Choroid plexus epithelial cell (primary cell): ENCODE measurements around the gene KBTBD4.
"Not testable (repeated sequence)": the region's sequence is repeated elsewhere in the genome, so short reads cannot be mapped to it uniquely, and the experiment has no call there.

Experiments
- DNase-seq: peaks from one replicate; pipeline ENCODE4 v3.0.0-alpha.2; 2010; ENCODE audit warnings: low read depth
- H3K4me3 ChIP-seq: 2 replicates; pipeline ENCODE4 v1.5.1; 2011; ENCODE audit warnings: low read depth, mild to moderate bottlenecking, control low read depth, low read length, moderate library complexity
- CTCF ChIP-seq: conservative IDR thresholded peaks from 2 replicates; pipeline ENCODE4 v1.5.1; 2011; ENCODE audit warnings: low read depth, mild to moderate bottlenecking, control low read depth, inconsistent platforms, low read length, moderate library complexity

Gene KBTBD4

GRCh38 chr11:47571357-47571729, 7.4 kb downstream of the KBTBD4 start:
- no peak for TF ChIP-seq CTCF
- H3K4me3 ChIP-seq, result no peak overlapping the region
- DNase-seq, result no peak

GRCh38 chr11:47570651-47571356, 8.0 kb downstream of the KBTBD4 start:
- TF ChIP-seq CTCF, result no peak
- no peak for DNase-seq
- no peak overlapping the region for H3K4me3 ChIP-seq

GRCh38 chr11:47569646-47570045, 9.1 kb downstream of the KBTBD4 start:
- H3K4me3 ChIP-seq, result no peak overlapping the region
- TF ChIP-seq CTCF, result no peak
- no peak for DNase-seq

GRCh38 chr11:47566149-47566698, 12.5 kb downstream of the KBTBD4 start:
- TF ChIP-seq CTCF, result no peak
- no peak for DNase-seq
- H3K4me3 ChIP-seq, result peak overlapping the region; percentile 81

GRCh38 chr11:47565340-47566148, 13.2 kb downstream of the KBTBD4 start, which contains the start of gene PTPMT1:
Gene PTPMT1 (plus strand): TSS chr11:47565599. CDS start chr11:47565623, 24 bp downstream.
- DNase-seq, result peak; percentile 68
- TF ChIP-seq CTCF, result no peak
- peak within 1 kb of the TSS; percentile 81 for H3K4me3 ChIP-seq

- TF ChIP-seq CTCF, result no peak
- DNase-seq, result no peak
- H3K4me3 ChIP-seq, result peak overlapping the region; percentile 81
Observed at GRCh38 chr11:47564933-47565339, 13.8 kb downstream of the KBTBD4 start.

GRCh38 chr11:47564366-47564765, 14.4 kb downstream of the KBTBD4 start:
- H3K4me3 ChIP-seq, result not testable (repeated sequence)

GRCh38 chr11:47562393-47562792, 16.4 kb downstream of the KBTBD4 start:
- not testable (repeated sequence) for DNase-seq, H3K4me3 ChIP-seq

More at GRCh38 chr11:47564366-47564765, 14.4 kb downstream of the KBTBD4 start:
- DNase-seq, result not testable (repeated sequence)
